H9 (cell line): ENCODE data around the gene TMEM87A. TPM values are rescaled to one million over a fixed set of nuclear protein-coding genes. Genes with fewer than 3 reads are reported as not detected.

Experiments used
- DNase-seq: peaks from one replicate; pipeline ENCODE4 v3.0.0-alpha.2; 2017
- H2AFZ ChIP-seq: one replicate; pipeline ENCODE4 v1.6.1; 2013; ENCODE audit warnings: mild to moderate bottlenecking, low read length, control low read depth, moderate library complexity
- H2AK5ac ChIP-seq: 2 replicates; pipeline ENCODE4 v1.6.1; 2013; ENCODE audit warnings: low read length, control low read depth, mixed read lengths; ENCODE audit not compliant: insufficient read length
- H2BK120ac ChIP-seq: one replicate; pipeline ENCODE4 v1.6.1; 2013; ENCODE audit warnings: low read depth, mild to moderate bottlenecking, low read length, control low read depth, inconsistent platforms; ENCODE audit not compliant: poor library complexity, severe bottlenecking
- H2BK12ac ChIP-seq: 2 replicates; pipeline ENCODE4 v1.6.1; 2013; ENCODE audit warnings: low read length, control low read depth, mixed read lengths, low read depth; ENCODE audit not compliant: insufficient read length
- H2BK15ac ChIP-seq: 2 replicates; pipeline ENCODE4 v1.6.1; 2013; ENCODE audit warnings: low read depth, low read length, control low read depth
- H2BK20ac ChIP-seq: one replicate; pipeline ENCODE4 v1.6.1; 2013; ENCODE audit warnings: low read depth, mild to moderate bottlenecking, low read length, control low read depth, inconsistent platforms; ENCODE audit not compliant: poor library complexity, severe bottlenecking
- H2BK5ac ChIP-seq: 2 replicates; pipeline ENCODE4 v1.6.1; 2013; ENCODE audit warnings: low read length, control low read depth, mixed read lengths; ENCODE audit not compliant: insufficient read length
- H3K14ac ChIP-seq: 2 replicates; pipeline ENCODE4 v1.6.1; 2013; ENCODE audit warnings: low read length, control low read depth; ENCODE audit not compliant: insufficient read depth
- H3K18ac ChIP-seq: 2 replicates; pipeline ENCODE4 v1.6.1; 2013; ENCODE audit warnings: low read depth, mild to moderate bottlenecking, mixed read lengths, low read length, control low read depth; ENCODE audit not compliant: insufficient read length
- H3K23ac ChIP-seq: 2 replicates; pipeline ENCODE4 v1.6.1; 2013; ENCODE audit warnings: low read length, control low read depth, mixed read lengths, low read depth; ENCODE audit not compliant: insufficient read length
- H3K23me2 ChIP-seq: 2 replicates; pipeline ENCODE4 v1.6.1; 2013; ENCODE audit warnings: low read depth, mild to moderate bottlenecking, mixed read lengths, low read length, control low read depth; ENCODE audit not compliant: insufficient read length, poor library complexity, severe bottlenecking
- H3K27ac ChIP-seq: 2 replicates; pipeline ENCODE4 v1.5.1; 2013; ENCODE audit warnings: low read length, control low read depth, mixed read lengths, low read depth; ENCODE audit not compliant: insufficient read length
- H3K27me3 ChIP-seq: 2 replicates; pipeline ENCODE4 v1.6.1; 2013; ENCODE audit warnings: low read length, control low read depth, inconsistent platforms; ENCODE audit not compliant: insufficient read depth
- H3K4ac ChIP-seq: 2 replicates; pipeline ENCODE4 v1.6.1; 2013; ENCODE audit warnings: low read depth, mild to moderate bottlenecking, control low read depth, inconsistent platforms, low read length, moderate library complexity
- H3K4me1 ChIP-seq: 2 replicates; pipeline ENCODE4 v1.6.1; 2013; ENCODE audit warnings: low read length, control low read depth, inconsistent platforms; ENCODE audit not compliant: insufficient read depth
- H3K4me2 ChIP-seq: 2 replicates; pipeline ENCODE4 v1.6.1; 2013; ENCODE audit warnings: low read length, control low read depth, mixed read lengths; ENCODE audit not compliant: insufficient read length, insufficient read depth
- H3K56ac ChIP-seq: 2 replicates; pipeline ENCODE4 v1.6.1; 2013; ENCODE audit warnings: low read depth, mild to moderate bottlenecking, mixed read lengths, low read length, control low read depth; ENCODE audit not compliant: insufficient read length
- H3K79me1 ChIP-seq: 2 replicates; pipeline ENCODE4 v1.6.1; 2013; ENCODE audit warnings: low read depth, mild to moderate bottlenecking, moderate library complexity, low read length, control low read depth, inconsistent platforms; ENCODE audit not compliant: insufficient read depth, poor library complexity, severe bottlenecking
- H3K79me2 ChIP-seq: 2 replicates; pipeline ENCODE4 v1.6.1; 2013; ENCODE audit warnings: low read length, control low read depth, inconsistent platforms; ENCODE audit not compliant: insufficient read depth
- H3K9ac ChIP-seq: 2 replicates; pipeline ENCODE4 v1.6.1; 2013; ENCODE audit warnings: low read length, control low read depth, mixed read lengths; ENCODE audit not compliant: insufficient read length; ENCODE audit errors: extremely low read depth
- H3K9me3 ChIP-seq: one replicate; pipeline ENCODE4 v1.6.1; 2013; ENCODE audit warnings: low read depth, low read length, inconsistent platforms; ENCODE audit not compliant: control insufficient read depth
- H3T11ph ChIP-seq: one replicate; pipeline ENCODE4 v1.6.1; 2013; ENCODE audit warnings: mild to moderate bottlenecking, low read length, control low read depth, inconsistent platforms
- H4K20me1 ChIP-seq: one replicate; pipeline ENCODE4 v1.6.1; 2013; ENCODE audit not compliant: control insufficient read depth, insufficient read length, insufficient read depth
- H4K5ac ChIP-seq: 2 replicates; pipeline ENCODE4 v1.6.1; 2013; ENCODE audit warnings: low read depth, mild to moderate bottlenecking, mixed read lengths, low read length, control low read depth; ENCODE audit not compliant: insufficient read length
- H4K8ac ChIP-seq: replicated peaks from 2 replicates; pipeline ENCODE4 v1.6.1; 2013; ENCODE audit warnings: low read length, control low read depth, mixed read lengths, low read depth; ENCODE audit not compliant: insufficient read length
- H4K91ac ChIP-seq: 2 replicates; pipeline ENCODE4 v1.6.1; 2013; ENCODE audit warnings: low read depth, mild to moderate bottlenecking, moderate library complexity, mixed read lengths, low read length, control low read depth; ENCODE audit not compliant: insufficient read length
- H3K27ac Mint-ChIP-seq, 3 experiments: 2 replicates in 2 of 3; 3 replicates in 1 of 3; pipeline ENCODE4 v1.8.0; 2020 to 2021; ENCODE audit warnings: mixed read lengths in 3 of 3, mild to moderate bottlenecking in 1 of 3, moderate library complexity in 1 of 3
- H3K27me3 Mint-ChIP-seq: 2 replicates; pipeline ENCODE4 v1.8.0; 2021; ENCODE audit warnings: low read depth, mild to moderate bottlenecking, moderate library complexity, mixed read lengths
- H3K36me3 Mint-ChIP-seq, 3 experiments: 2 replicates in 2 of 3; 3 replicates in 1 of 3; pipeline ENCODE4 v1.8.0; 2020 to 2021; ENCODE audit warnings: low read depth in 3 of 3, mixed read lengths in 3 of 3; ENCODE audit not compliant: insufficient read depth in 1 of 3
- H3K4me1 Mint-ChIP-seq, 2 experiments: 2 replicates each; pipeline ENCODE4 v1.8.0; 2020; ENCODE audit warnings: mixed read lengths in 2 of 2
- H3K4me3 Mint-ChIP-seq, 2 experiments: 2 replicates in 1 of 2; 3 replicates in 1 of 2; pipeline ENCODE4 v1.8.0; 2020 to 2021; ENCODE audit warnings: mild to moderate bottlenecking in 2 of 2, mixed read lengths in 2 of 2, moderate library complexity in 1 of 2
- H3K9me3 Mint-ChIP-seq, 2 experiments: 2 replicates in 1 of 2; 3 replicates in 1 of 2; pipeline ENCODE4 v1.8.0; 2020; ENCODE audit warnings: mild to moderate bottlenecking in 2 of 2, mixed read lengths in 2 of 2, moderate library complexity in 1 of 2
- total RNA-seq: library from RNA; stranded (reverse); gene quantifications from 2 replicates; pipeline ENCODE4 v1.2.1, GENCODE V29; 2021
- TF ChIP-seq, protein P1 (sequence below): fragments of 200-600 bp; sonication (generic); conservative IDR thresholded peaks from 3 replicates; pipeline ENCODE4 v1.8.0; 2021; ENCODE audit warnings: antibody characterized with exemption, mild to moderate bottlenecking

TMEM87A gene
- total RNA-seq, 1 experiment from 2014 or later, result 46.7 TPM

DNA sequence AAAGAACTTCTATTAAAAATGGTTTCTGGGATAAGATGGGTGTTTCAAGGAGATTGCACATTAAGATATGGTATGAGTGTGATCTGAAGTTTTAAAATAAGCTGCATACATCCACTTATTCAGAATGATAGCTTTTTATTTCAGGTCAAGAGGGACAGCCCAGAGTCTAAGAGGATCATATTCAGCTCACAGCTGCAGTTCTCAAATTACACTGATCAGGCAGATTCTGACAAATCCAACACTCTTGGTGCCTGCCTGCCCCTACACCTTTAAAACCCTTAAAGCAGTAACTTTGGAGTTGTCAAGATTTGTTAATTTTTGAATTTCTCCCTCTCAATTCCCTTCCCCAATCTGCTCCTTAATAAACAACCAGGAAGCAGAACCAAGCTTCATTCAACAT lies 9.1 kb upstream of the TMEM87A start:
- TF ChIP-seq, protein P1, sequence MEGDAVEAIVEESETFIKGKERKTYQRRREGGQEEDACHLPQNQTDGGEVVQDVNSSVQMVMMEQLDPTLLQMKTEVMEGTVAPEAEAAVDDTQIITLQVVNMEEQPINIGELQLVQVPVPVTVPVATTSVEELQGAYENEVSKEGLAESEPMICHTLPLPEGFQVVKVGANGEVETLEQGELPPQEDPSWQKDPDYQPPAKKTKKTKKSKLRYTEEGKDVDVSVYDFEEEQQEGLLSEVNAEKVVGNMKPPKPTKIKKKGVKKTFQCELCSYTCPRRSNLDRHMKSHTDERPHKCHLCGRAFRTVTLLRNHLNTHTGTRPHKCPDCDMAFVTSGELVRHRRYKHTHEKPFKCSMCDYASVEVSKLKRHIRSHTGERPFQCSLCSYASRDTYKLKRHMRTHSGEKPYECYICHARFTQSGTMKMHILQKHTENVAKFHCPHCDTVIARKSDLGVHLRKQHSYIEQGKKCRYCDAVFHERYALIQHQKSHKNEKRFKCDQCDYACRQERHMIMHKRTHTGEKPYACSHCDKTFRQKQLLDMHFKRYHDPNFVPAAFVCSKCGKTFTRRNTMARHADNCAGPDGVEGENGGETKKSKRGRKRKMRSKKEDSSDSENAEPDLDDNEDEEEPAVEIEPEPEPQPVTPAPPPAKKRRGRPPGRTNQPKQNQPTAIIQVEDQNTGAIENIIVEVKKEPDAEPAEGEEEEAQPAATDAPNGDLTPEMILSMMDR, result no peak
- no peak overlapping the region for H2BK15ac ChIP-seq
- DNase-seq, result no peak
- no peaks in the 10 kb centered on the region; the same call in 1 of the 2 replicates for H3K79me2 ChIP-seq
- no peaks in the 10 kb centered on the region for H3K79me1 ChIP-seq
- no peak overlapping the region for H3K14ac ChIP-seq
- H2BK120ac ChIP-seq, result no peak overlapping the region
- Mint-ChIP-seq H3K9me3 (no peaks in the 10 kb centered on the region), H3K36me3 (no peaks in the 10 kb centered on the region), H3K4me3 (no peak overlapping the region), H3K27me3 (no peaks in the 10 kb centered on the region), H3K27ac (no peak overlapping the region), H3K4me1 (0 out of 4 replicates have a peak, but pooled peaks cover 3% of the 10 kb centered on the region in 2 experiments)
- no peaks in the 10 kb centered on the region for H3K23me2 ChIP-seq
- no peak overlapping the region for H4K91ac ChIP-seq
- no peaks in the 10 kb centered on the region for H4K20me1 ChIP-seq
- H3K9me3 ChIP-seq, result no peaks in the 10 kb centered on the region
- H2AFZ ChIP-seq, result no peak overlapping the region
- H2AK5ac ChIP-seq, result no peak overlapping the region
- no peak overlapping the region for H3K4ac ChIP-seq
- H3T11ph ChIP-seq, result no peak overlapping the region
- H3K18ac ChIP-seq, result no peak overlapping the region
- H4K8ac ChIP-seq, result no peak overlapping the region
- no peak overlapping the region for H4K5ac ChIP-seq
- H2BK12ac ChIP-seq, result no peak overlapping the region
- no peak overlapping the region for H3K56ac ChIP-seq
- H3K27me3 ChIP-seq, result no peaks in the 10 kb centered on the region
- no peaks in the 10 kb centered on the region for H3K4me1 ChIP-seq
- H3K4me2 ChIP-seq, result no peak overlapping the region
- H3K9ac ChIP-seq, result no peak overlapping the region
- no peak overlapping the region for H2BK20ac ChIP-seq
- no peak overlapping the region for H3K27ac ChIP-seq
- H3K23ac ChIP-seq, result no peak overlapping the region
- H2BK5ac ChIP-seq, result no peak overlapping the region
